Right kidney (tissue), 1 donor: ENCODE data around the gene MVB12B.

ENCODE experiments used
- DNase-seq: peaks from one replicate; pipeline ENCODE4 v3.0.0-alpha.2; 2016

MVB12B gene

DNA sequence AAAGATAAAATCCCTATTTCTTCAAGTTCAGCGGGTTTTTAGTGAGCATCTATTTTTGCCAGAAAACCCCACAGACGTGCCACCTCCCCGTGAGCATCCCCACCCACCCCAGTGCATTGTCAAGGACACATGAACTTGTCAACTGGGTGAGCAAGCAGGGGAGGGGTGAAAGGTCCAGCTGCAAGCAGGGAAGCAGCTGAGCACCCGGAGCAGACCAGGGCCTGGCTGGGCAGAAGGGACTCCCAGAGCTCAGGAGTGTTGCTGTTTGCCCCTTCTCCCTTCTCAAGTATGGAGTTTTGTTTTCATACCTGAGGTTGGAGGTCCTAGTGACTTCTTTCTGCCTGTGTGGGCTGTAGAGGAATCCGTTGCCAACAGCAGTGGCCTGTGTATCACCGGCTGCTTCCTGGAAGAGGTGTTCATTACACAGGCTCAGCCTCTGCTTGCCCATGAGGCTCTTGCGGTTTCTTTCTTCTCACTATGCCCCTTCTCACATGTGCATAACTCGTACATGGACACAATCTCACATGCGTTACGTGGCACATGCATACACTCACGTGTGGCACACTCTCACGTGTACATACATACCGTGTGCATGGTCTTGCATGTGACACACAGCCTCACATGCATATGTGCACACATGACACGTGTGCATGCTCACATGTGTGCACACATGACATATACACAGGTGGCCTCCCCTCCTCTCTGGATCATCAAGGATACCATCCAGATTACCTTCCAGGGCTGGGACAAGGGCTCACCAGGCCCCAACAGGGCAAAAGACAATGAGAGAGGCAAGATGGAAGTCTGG is 126.7 kb downstream of the MVB12B start:
- no peak for DNase-seq

DNA sequence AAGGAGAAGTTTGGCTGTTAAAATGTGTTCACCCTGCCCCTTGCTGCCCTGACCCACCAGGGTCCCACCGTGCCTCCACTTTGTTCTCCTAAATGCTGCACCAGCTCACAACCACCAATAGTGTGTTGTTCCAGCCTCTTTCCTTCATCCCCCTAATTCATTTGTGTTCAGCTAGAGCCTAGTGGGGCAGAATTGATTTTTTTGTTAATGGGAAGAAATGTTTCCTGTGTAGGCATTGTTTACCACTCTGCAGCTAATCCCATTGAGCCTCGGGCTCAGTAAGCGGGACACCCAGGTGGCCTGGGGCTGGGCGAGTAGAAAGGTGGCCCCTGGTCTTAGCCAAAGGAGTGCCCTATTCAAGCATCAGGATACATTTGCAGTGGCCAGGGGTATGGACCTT is 127.6 kb downstream of the MVB12B start:
- no peak for DNase-seq

DNA sequence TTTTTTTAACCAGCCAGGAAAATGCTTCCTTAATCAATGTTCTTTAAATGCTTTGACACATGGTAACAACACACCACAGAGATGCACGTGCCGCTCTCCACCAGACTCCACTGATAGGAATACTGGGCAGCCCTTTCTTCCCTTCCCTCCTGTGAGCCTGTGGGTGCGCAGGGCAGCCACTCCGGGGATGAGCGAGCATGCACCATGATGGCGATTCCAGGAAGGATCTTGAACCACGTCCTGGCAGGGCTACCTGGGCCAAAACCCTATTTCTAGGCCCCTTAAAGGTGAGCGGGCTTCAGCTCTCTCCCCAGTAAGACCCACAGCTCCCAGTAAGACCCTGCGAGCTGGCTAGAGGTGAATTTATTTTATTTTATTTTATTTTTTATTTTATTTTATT is 128.2 kb downstream of the MVB12B start:
- no peak for DNase-seq

DNA sequence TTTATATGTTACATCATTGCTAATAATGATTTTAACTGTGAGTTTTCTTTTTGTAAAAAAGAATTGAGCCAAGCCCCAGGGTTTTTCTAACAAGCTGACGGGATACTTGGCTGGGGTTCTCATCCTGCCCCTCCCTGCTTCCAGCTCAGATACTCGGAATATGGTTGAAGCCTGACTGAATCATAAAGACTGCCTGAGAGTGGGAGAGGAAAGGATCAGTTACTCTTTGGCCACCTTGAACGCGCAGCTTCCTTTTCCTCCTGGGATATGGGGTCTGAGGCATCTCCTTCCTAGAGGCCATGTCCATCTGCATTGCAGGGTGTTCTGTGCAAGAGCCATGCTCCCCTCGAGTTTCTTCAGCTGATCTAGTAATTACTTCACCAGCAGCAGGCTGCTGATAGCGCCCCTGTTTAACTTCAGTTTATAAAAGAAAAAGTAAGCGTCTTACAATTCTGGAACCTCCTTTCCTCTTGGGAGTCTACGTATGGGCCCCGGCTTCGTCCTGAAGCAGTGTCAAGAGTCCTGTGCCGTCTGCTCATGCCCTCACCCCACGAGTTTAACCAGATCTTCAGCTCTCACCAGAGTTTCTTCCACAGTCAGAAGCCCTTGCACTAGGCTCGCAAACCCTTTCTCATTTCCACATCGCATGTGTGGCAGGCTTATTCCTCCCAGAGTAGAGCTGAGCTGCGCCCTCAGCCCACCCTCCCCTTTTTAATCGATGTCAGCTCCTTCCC is 130.0 kb downstream of the MVB12B start:
- DNase-seq, result no peak

DNA sequence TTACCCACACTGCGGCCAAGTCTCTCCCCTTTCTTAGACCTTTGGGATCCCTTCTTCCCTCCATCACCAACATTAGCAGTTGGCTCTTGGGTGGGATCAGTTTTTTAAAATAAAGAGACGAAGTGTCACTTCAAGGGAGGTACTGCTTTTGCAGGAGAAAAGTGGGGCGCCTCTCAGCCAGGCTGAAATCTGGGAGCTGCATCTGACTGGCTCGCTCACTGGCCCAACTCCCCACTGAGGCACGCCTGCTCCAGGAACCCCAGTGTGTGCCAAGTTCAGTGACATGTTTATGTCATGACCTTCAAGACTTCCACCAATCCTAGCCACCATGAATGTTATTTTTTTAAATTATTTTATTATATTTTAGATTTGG is 130.5 kb downstream of the MVB12B start:
- DNase-seq, result no peak

DNA sequence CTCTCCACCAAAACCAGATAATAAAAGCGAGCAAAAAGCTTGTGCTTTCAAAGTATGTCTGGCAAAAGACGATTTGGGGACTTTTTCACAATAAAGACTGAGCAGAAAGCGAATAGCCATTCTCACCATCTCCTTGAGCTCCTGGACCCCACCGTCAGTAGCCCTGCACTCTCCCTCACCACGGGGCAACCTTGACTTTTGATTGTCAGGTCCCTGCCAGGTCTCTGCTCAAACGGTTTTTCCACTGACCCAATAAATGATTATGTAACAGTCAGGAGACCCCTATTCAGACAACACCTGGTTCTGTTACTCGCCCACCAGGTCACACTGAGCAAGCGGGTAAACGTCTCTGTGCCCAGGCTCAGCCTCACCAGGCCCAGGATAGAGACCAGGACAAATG is 131.3 kb downstream of the MVB12B start:
- DNase-seq, result no peak

DNA sequence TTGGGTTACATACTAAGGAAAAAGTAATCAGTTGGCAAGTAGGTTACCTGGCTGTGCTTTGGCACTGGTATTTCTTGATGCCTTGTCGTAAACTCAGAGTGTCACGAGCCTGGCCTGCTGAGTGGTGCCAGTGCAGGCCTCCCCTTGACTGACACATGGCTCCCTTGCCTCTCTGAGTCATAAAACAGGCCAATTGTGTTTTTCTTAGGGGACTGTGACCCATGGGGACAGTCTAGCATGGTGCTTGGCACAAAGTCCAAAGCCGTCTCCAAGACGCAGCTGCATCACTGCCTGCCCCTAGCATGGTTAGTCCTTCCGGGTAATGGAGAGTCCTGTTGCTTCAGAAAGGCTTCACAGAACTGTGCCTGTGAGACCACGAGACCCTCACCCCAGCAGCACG is 132.5 kb downstream of the MVB12B start:
- no peak for DNase-seq

DNA sequence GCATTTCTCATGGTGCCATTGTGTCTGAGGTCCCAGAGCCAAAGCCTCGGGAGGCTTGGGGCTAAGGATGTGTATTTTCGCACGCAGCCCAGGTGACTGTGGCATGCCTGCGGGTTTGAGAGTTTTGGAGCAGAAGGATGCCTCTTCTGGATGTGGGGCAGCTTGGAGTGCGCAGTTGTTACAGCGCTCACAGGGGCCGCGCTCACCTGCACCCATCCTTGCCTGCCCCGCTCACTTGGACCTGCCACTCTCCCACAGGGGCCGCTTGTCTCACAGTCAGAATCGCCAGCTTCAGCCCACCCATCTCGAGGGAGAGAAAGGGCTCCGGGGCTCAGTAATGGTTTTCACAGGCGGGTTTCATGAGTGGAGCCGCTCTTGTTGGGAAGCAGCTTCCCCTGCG is 132.9 kb downstream of the MVB12B start:
- no peak for DNase-seq

DNA sequence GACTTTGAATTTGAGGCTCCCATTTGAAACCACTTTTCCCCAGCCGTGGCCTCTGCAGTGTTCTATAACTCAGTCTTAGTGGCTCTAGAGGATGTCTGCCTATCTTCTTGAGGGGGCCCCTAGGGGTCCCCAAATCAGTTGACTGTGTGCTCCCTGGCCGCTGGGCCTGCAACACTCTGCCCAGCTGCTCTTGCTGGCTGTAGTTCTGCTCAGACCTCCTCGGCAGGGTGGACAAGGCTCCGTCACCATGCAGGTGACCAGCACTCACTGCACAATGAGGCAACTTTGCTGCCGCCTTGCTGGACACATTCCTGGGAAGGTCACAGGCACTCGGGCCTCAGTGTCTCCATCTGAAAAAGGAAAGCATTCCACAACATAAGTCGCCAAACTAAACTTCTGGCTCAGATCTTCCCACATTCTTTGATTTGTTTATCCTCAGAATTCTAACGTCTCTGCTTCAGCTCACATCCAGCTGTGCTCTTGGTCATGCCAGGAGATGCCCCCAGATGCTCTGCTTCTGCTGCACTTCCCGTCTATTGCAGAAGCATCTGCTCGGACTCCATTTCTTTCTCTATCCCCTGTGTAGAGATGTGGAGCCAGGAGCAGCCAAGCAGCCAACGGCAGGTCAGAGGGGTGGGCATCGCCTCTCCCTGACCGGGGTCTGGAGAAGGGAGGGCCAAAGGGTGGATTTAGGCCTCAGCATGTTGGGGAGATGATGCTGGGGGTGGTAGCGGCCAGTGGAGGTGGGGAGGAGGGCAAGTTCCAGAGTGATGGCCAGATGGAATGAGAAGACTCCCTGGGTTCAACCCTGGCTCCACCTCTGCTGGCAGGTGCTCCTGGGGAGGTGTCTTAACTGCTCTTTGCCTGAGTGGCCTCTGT is 133.6 kb downstream of the MVB12B start:
- DNase-seq, result no peak

DNA sequence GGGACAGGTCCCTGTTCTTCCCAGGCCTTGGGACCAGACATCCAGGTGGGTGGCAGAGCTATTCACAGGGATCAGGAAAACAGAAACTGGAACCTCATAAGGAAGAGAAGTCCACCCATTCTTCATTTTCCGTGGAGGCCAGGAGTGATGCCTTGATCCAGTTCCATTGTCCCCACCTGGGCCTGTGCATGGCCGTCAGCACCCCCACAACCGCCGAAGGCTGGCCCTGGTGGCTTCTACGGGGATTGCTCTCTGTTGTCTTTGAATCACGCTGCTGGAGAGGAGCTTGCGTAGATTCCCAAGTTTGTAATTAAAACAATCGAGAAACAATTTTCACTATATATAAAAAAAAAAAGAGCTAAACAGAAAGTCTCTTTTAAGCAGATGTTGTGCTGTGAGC is 134.4 kb downstream of the MVB12B start:
- DNase-seq, result no peak

DNA sequence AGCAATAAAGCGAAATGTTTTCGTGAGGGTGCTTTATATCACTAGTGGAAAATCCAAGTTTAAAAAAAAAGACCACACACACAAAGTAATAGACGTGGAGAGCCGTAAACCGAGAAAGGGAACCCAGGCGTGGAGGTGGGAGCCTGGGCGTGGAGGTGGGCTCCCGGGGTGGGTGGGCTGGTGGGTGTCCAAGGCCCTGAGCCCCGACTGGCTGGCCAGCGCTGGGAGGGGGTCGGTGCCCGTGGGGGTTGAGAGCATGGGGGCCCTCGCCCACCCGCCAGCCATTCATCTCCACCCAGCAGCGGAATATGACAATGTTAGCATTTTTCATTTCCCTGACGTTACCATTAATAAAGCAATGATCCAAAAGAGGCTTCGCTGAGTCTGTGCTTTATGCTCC is 135.0 kb downstream of the MVB12B start:
- no peak for DNase-seq

DNA sequence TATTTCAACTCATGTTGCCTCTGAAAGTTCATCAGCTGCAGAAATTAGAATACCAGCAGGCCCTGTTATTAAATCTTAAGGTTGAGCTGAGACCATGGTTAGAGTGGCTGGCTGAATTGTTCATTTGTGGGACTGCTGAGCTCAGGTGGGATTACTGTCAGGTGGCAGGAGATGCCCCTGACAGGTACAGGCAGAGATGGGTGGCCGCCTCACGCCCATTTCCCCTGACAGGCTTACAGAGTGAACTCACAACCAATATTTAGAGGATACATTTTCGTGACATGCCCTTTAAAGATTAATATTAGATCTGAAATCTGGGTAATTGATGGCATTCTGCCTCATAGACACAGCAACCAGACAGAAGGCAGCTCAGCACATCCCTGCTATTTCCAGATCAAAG is 136.0 kb downstream of the MVB12B start:
- DNase-seq, result no peak

DNA sequence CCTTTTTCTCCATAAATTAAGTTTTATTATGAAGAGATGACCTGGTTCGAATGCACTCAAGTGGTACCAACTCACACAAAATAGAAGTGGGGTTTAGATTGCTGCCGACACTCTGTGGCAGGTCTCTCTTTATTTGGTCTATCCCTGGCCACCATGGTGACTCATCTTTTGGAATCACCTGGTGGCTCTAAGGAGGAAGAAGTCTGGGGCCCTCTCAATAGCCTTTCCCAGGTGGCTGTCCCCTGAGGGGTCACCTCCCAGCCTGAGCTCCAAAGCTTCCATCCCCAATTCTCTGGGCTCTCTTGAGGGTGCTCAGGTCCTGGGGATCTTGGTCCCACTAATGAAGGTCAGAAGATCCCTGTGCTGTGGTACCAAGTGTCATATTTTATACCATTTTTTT is 136.8 kb downstream of the MVB12B start:
- DNase-seq, result no peak

DNA sequence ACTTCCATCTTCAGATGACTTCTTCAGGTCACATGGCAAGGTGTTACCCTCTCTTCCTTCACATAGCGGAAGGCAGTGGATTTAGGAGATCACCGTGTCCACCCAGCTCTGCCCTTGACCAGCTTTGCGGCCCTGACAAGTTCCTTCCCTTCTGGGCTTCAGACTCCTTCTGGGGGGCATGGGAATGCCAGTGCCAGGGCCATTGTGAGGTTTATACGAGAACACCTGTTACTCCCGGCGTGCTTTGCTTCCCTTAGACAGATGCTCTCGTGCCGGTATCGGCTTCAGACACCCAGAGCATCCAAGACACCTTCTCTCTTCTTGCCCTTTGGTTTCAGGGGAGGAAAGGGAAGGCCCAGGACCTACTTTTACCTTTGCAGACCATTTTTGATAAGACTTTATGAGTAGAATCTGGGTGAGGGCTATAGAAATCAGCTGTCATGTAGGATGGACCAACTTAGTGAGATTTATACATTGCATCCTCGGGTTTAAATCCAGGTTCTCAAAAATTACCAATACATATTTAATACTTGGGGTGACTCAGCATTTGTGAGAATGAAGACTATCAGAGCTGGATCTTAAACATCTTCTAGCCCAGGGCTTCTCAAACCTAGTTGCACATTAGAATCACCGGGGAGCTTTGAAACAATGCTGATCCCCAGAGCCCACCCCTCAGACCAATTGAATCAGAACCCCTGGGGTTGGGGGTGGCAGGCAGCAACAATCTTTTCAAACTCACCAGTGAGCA is 138.2 kb downstream of the MVB12B start:
- no peak for DNase-seq

DNA sequence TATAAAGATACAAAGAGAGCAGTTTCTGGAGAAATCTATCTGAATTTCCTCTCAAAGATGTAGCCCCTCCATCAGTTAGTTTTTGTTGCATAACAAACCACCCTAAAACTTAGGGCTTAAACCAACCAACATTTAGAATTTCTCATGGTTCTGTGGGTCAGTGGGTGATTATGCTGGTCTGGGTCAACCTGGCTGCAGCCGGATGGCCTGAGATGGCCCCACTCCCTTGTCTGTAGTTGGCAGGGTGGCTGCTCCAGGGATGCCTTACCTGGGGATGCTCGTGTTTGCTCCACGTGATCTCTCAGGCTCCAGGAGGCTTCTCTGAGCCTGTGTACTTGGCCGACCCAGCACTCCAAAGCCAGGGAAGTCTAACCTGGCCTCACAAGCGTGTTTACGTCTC is 139.3 kb downstream of the MVB12B start:
- DNase-seq, result no peak

DNA sequence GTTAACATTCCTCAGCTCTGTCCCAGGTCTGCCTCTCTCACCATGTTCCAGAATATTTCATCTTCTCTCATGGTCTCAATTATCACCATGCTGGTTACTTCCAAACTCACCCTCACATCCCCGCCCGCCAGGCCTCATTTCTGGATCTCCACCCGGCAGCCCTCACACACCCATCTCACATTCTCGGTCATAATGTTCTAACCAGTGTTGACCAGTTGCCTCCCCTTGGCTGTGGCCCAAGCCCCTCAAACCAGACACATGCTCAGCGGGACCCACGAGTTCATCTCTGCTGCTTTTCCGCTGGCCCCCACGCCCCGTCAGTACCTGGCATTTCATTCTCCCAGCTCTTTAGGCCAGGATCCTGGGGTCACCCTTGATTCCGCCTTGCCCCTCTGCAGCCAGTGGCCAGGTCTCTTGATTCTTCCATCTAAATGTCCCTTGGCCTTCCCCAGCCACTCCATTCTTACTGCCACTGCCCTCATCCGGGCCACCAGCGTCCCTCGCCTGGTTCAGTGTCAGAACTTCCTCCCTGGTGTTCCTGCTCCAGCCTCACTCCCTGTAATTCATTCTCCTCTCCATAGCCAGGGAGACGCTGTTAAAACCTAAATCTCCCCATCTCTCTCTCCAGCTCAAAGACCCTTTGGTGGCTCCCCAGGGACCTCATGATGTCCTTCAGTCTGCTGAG is 141.7 kb downstream of the MVB12B start:
- no peak for DNase-seq

DNA sequence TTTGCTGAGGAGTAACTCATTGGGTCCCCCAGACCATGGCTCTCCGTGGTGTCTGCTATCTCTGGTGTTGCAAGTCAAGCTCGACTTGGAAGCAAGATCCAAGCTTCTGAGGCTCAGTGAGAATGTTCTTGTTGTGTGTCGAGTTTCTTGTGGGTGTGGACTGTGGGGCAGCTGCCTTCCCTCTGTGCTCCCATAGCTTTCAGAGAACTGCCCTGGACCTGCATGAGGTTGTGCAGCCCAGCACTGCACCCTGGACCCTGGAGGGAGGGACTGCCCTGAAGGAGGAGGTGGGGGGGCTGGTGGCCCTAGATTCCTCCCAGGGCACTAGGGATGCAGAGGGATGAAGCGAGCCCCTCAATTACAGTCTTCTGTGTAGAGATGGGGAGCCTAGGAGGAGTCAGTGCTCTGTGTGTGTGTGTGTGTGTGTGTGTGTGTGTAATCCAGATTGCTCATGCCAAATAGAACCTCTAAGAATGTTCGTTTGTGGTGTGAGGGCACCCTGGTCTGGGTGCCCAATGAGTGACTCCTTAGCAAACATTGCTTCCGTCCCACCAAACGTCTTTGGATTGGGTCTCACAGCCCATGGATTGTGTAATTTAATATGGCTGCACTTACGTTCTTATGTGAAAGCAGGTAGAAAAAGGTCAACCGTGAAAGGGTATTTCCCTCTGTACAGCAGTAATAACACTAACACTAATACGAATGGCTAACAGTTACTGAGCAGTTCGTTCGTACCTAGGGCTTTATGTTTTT is 143.8 kb downstream of the MVB12B start:
- no peak for DNase-seq

DNA sequence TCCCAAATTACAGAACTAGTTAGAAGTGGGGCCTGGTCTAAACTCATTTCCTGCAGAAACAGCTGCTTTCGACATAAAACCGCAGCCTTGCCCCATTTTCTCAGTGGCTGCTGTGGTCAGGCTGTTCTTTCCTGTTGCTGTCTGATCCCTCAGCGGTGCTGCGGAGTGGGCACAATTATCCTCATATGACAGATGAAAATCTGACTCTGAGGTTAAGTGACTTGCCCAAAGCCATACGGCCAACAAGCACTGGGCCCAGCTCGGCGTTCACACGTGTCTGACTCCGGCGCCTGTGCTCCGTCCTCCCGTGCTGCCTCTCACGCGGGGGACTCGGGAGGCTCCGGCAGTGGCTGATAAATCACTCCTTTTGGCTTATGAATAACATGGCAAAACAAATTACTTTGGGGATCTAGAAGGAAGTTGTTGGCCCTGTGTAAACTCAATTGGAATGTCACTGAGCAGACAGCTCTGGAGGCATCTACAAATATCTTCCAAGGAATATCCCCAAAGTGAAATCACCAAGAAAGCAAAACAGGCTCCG is 144.5 kb downstream of the MVB12B start:
- peak; percentile 7 for DNase-seq

DNA sequence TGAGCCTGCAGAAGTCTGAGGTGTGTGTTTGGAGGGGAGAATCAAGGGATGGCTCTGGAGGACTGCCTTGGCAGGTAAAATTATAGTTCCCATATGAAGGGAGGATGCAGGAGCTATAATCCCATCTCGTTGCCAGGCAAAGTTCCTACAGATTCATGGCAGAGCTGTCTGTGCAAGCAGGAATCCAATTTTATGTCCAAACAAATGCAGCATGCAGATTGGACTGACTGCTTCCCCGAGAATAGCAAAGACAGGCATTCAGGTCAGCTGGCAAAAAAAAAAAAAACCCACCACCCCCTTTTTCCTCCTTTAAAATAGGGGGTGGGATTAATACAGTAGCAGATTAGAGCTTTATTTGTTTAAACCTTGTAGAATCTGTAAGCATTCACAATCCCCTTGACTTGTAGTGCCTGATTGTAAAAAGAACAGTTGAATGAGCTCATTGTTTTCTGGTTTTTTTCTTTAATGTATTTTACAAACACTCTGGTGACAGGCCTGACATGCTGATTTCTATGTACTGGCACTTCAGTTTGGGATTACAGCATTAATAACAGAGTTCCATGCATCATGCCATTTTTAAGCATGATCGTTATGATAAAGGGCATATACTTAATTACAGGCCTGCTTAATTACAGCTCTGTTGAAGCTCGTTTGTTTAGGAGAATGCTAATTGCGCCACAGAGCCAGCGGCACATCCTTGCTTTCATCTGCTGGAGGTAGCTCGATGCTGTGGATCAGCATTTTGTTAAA is 145.7 kb downstream of the MVB12B start:
- no peak for DNase-seq

DNA sequence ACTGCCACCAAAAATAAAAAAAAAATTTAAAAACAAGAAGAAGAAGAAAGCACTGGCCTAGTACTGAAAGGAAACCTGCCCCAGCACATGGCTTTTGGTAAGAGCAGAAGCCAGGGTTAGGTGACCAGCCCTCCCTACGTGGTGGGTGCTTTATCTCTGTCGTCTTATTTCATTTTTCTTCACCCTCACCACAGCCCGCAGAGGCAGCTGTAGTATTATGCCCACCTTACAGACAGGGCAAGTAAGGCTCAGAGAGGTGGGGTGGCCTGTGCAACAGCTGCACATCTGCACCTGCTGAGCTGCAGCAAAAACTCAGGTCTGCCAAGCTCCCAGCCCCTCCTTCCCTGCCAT is 146.3 kb downstream of the MVB12B start:
- DNase-seq, result no peak
